ENCODE results near the gene CAMK2B.
"Not testable (repeated sequence)": the region's sequence is repeated elsewhere in the genome, so short reads cannot be mapped to it uniquely, and the experiment has no call there.

CAMK2B gene

DNA sequence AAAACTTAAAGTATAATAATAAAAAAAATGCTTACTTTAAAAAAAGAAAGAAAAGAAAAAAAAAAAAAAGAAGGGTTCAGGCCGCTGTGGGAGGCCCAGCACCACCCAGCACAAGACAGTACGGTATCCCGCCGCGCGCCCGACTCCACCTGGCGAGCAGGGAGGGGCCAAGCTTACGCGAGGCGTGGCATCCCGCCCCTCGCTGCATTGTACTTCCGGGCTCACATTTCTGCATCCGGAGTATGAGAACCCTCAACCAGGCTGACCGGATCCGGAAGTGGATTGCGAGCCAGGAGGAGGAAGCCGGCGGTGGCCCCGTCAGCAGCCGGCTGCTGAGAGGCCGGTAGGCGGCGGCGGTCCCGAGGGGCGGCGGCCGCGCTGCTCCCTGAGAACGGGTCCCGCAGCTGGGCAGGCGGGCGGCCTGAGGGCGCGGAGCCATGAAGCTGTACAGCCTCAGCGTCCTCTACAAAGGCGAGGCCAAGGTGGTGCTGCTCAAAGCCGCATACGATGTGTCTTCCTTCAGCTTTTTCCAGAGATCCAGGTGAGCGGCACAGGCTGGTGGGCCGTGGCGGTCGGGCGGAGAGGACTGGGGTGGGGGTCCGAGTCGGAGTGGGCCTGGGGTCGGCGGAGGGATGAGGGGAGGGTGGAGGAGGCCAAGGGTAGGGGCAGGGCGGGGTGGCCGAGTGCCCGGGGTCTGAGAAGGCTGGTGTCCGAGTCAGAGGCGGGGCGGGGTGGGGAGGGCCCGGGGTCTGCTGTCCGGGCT is 124.5 kb downstream of the CAMK2B start, which contains the start of gene YKT6:
Gene YKT6 (plus strand): TSS at position 280 of the 763 bp plus-strand sequence. CDS start 158 bp downstream, at position 438.
- H3K4me3 ChIP-seq (ENCODE audit: insufficient read depth, low read length, poor library complexity, severe bottlenecking): peak within 1 kb of the TSS; percentile 94
- peak within 1 kb of the TSS; percentile 60 for H2AFZ ChIP-seq (ENCODE audit: low read depth, low read length, severe bottlenecking)
- H3K9ac ChIP-seq (ENCODE audit: low read length): peak within 1 kb of the TSS; percentile 74

DNA sequence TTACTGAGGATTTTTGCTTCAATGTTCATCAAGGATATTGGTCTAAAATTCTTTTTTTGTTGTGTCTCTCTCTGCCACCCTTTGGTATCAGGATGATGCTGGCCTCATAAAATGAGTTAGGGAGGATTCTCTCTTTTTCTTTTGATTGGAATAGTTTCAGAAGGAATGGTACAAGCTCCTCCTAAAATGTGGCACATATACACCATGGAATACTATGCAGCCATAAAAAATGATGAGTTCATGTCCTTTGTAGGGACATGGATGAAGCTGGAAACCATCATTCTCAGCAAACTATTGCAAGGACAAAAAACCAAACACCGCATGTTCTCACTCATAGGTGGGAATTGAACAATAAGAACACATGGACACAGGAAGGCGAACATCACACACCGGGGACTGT is 125.2 kb downstream of the CAMK2B start:
- H3K79me2 ChIP-seq (ENCODE audit: insufficient read depth, low read length): peaks cover 40% of the 10 kb centered on the region

More for the DNA sequence above, 124.5 kb downstream of the CAMK2B start, which contains the start of gene YKT6:
- H3K27me3 ChIP-seq (ENCODE audit: low read length): no peaks in the 10 kb centered on the region
- H3K4me2 ChIP-seq (ENCODE audit: low read depth, low read length, poor library complexity, severe bottlenecking): peak within 1 kb of the TSS; percentile 93
- no peaks in the 10 kb centered on the region for H3K9me3 ChIP-seq (ENCODE audit: insufficient read depth, low read length)
- no peaks in the 10 kb centered on the region for H3K9me2 ChIP-seq (replicated peaks; ENCODE audit: insufficient read depth, low read length)
- H3K36me3 ChIP-seq (ENCODE audit: low read length): peaks cover 3% of the 10 kb centered on the region; the same call in 1 of the 2 replicates
- H4K20me1 ChIP-seq (ENCODE audit: low read depth, low read length): peaks cover 3% of the 10 kb centered on the region; the same call in 1 of the 2 replicates
- peaks cover 43% of the 10 kb centered on the region for H3K79me2 ChIP-seq (ENCODE audit: insufficient read depth, low read length)
- TF ChIP-seq, protein P1, sequence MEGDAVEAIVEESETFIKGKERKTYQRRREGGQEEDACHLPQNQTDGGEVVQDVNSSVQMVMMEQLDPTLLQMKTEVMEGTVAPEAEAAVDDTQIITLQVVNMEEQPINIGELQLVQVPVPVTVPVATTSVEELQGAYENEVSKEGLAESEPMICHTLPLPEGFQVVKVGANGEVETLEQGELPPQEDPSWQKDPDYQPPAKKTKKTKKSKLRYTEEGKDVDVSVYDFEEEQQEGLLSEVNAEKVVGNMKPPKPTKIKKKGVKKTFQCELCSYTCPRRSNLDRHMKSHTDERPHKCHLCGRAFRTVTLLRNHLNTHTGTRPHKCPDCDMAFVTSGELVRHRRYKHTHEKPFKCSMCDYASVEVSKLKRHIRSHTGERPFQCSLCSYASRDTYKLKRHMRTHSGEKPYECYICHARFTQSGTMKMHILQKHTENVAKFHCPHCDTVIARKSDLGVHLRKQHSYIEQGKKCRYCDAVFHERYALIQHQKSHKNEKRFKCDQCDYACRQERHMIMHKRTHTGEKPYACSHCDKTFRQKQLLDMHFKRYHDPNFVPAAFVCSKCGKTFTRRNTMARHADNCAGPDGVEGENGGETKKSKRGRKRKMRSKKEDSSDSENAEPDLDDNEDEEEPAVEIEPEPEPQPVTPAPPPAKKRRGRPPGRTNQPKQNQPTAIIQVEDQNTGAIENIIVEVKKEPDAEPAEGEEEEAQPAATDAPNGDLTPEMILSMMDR (IDR thresholded peaks at IDR 0.05; ENCODE audit: insufficient read depth, low read length, poor library complexity, severe bottlenecking): peak; percentile 59
- TF ChIP-seq EZH2phosphoT487 (conservative IDR thresholded peaks at IDR 0.05; ENCODE audit: low read length): no peak
- no peak within 1 kb of the TSS for H3K27ac ChIP-seq (ENCODE audit: low read depth, low read length)
- H3F3A ChIP-seq (ENCODE audit: insufficient read depth): no peaks in the 10 kb centered on the region

DNA sequence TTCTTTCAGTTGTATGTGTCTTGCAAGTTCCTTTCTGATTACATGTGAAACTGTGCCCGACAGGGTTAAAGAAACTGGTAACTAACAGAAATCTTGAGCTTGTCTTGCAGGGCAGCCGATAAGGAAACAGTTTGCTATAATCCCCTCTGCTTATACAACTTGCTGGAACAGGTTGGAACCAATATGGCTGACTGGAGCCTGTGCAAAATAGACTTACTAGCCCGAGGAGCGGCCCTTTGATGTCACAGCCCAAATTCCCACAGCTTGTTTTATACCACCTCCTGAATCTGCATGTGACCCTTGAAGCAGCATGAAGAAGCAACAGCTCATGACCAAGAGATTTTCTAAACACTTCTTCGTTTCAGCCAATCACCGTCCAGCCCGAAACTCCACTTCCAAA is 127.9 kb downstream of the CAMK2B start:
- Histone ChIP-seq H3F3A (ENCODE audit: insufficient read depth) (no peaks in the 10 kb centered on the region), H3K27me3 (ENCODE audit: low read length) (no peaks in the 10 kb centered on the region), H3K4me3 (ENCODE audit: insufficient read depth, low read length, poor library complexity, severe bottlenecking) (no peak overlapping the region), H4K20me1 (ENCODE audit: low read depth, low read length) (peaks cover 3% of the 10 kb centered on the region; the same call in 1 of the 2 replicates), H3K4me2 (ENCODE audit: low read depth, low read length, poor library complexity, severe bottlenecking) (no peak overlapping the region), H2AFZ (ENCODE audit: low read depth, low read length, severe bottlenecking) (no peak overlapping the region), H3K36me3 (ENCODE audit: low read length) (no peaks in the 10 kb centered on the region), H3K9ac (ENCODE audit: low read length) (no peak overlapping the region), H3K27ac (ENCODE audit: low read depth, low read length) (no peak overlapping the region), H3K79me2 (ENCODE audit: insufficient read depth, low read length) (peaks cover 17% of the 10 kb centered on the region), H3K9me2 (replicated peaks; ENCODE audit: insufficient read depth, low read length) (no peaks in the 10 kb centered on the region), H3K9me3 (ENCODE audit: insufficient read depth, low read length) (no peaks in the 10 kb centered on the region)
- no peak for TF ChIP-seq EZH2phosphoT487 (conservative IDR thresholded peaks at IDR 0.05; ENCODE audit: low read length)
- TF ChIP-seq, protein P1 (IDR thresholded peaks at IDR 0.05; ENCODE audit: insufficient read depth, low read length, poor library complexity, severe bottlenecking): no peak

More for the DNA sequence above, 125.2 kb downstream of the CAMK2B start:
- not testable (repeated sequence) for H3F3A ChIP-seq (ENCODE audit: insufficient read depth); H3K27me3 ChIP-seq (ENCODE audit: low read length); H2AFZ ChIP-seq (ENCODE audit: low read depth, low read length, severe bottlenecking); H3K9ac ChIP-seq (ENCODE audit: low read length); H3K9me2 ChIP-seq (replicated peaks; ENCODE audit: insufficient read depth, low read length); H3K4me2 ChIP-seq (ENCODE audit: low read depth, low read length, poor library complexity, severe bottlenecking); H3K9me3 ChIP-seq (ENCODE audit: insufficient read depth, low read length); H4K20me1 ChIP-seq (ENCODE audit: low read depth, low read length); H3K36me3 ChIP-seq (ENCODE audit: low read length); H3K27ac ChIP-seq (ENCODE audit: low read depth, low read length); H3K4me3 ChIP-seq (ENCODE audit: insufficient read depth, low read length, poor library complexity, severe bottlenecking)

DNA sequence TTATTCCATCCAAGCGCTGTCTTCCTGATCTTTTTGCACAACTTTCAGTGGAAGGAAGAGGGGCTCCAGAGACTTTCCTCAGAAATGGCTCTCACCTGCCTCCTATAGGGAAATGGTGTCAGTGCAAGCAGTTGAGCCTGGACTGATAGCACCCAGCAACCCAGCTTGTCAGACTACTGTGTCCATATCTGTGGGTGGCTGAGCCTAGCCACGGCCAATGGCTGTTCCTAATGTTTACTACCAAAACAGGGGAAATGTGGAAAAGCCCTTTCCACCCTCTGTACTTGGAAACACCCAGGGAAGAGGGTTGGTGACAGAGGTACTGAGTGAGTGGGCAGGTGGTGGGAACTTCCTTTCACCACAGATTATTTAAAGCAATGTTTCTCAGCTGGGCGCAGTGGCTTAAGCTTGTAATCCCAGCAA is 128.9 kb downstream of the CAMK2B start:
- Histone ChIP-seq H3K9me3 (ENCODE audit: insufficient read depth, low read length) (no peaks in the 10 kb centered on the region), H3K79me2 (ENCODE audit: insufficient read depth, low read length) (peaks cover 6% of the 10 kb centered on the region), H3K36me3 (ENCODE audit: low read length) (no peaks in the 10 kb centered on the region), H3K9ac (ENCODE audit: low read length) (no peak overlapping the region), H3K4me2 (ENCODE audit: low read depth, low read length, poor library complexity, severe bottlenecking) (no peak overlapping the region), H3K27ac (ENCODE audit: low read depth, low read length) (no peak overlapping the region), H4K20me1 (ENCODE audit: low read depth, low read length) (peaks cover under 1% of the 10 kb centered on the region; the same call in 1 of the 2 replicates), H3K4me3 (ENCODE audit: insufficient read depth, low read length, poor library complexity, severe bottlenecking) (no peak overlapping the region), H2AFZ (ENCODE audit: low read depth, low read length, severe bottlenecking) (no peak overlapping the region), H3K9me2 (replicated peaks; ENCODE audit: insufficient read depth, low read length) (no peaks in the 10 kb centered on the region), H3K27me3 (ENCODE audit: low read length) (no peaks in the 10 kb centered on the region), H3F3A (ENCODE audit: insufficient read depth) (no peaks in the 10 kb centered on the region)
- no peak for TF ChIP-seq EZH2phosphoT487 (conservative IDR thresholded peaks at IDR 0.05; ENCODE audit: low read length)
- TF ChIP-seq, protein P1 (IDR thresholded peaks at IDR 0.05; ENCODE audit: insufficient read depth, low read length, poor library complexity, severe bottlenecking): peak; percentile 70
